Measurements from ENCODE around the gene DCDC2.

Gene DCDC2

GRCh38 chr6:24334285-24334684 lies 23.6 kb downstream of the DCDC2 start:
- no peak for TF ChIP-seq CTCF (conservative IDR thresholded peaks at IDR 0.05; ENCODE audit: control insufficient read depth, insufficient read depth, low read depth, low read length)
- H3K4me3 ChIP-seq (ENCODE audit: control insufficient read depth, low read depth, low read length), result no peak overlapping the region
- no peak for DNase-seq (ENCODE audit: low read depth)

- no peak overlapping the region for H3K4me3 ChIP-seq (ENCODE audit: control insufficient read depth, low read depth, low read length)
- TF ChIP-seq CTCF (conservative IDR thresholded peaks at IDR 0.05; ENCODE audit: control insufficient read depth, insufficient read depth, low read depth, low read length), result no peak
- DNase-seq (ENCODE audit: low read depth), result no peak
Observed at GRCh38 chr6:24332317-24332716, 25.5 kb downstream of the DCDC2 start.

GRCh38 chr6:24330137-24330732 lies 27.6 kb downstream of the DCDC2 start:
- no peak for TF ChIP-seq CTCF (conservative IDR thresholded peaks at IDR 0.05; ENCODE audit: control insufficient read depth, insufficient read depth, low read depth, low read length)
- no peak for DNase-seq (ENCODE audit: low read depth)
- no peak overlapping the region for H3K4me3 ChIP-seq (ENCODE audit: control insufficient read depth, low read depth, low read length)

GRCh38 chr6:24329451-24329850 lies 28.4 kb downstream of the DCDC2 start:
- no peak for TF ChIP-seq CTCF (conservative IDR thresholded peaks at IDR 0.05; ENCODE audit: control insufficient read depth, insufficient read depth, low read depth, low read length)
- H3K4me3 ChIP-seq (ENCODE audit: control insufficient read depth, low read depth, low read length), result no peak overlapping the region

GRCh38 chr6:24329022-24329421 lies 28.8 kb downstream of the DCDC2 start:
- no peak overlapping the region for H3K4me3 ChIP-seq (ENCODE audit: control insufficient read depth, low read depth, low read length)
- DNase-seq (ENCODE audit: low read depth), result no peak
- TF ChIP-seq CTCF (conservative IDR thresholded peaks at IDR 0.05; ENCODE audit: control insufficient read depth, insufficient read depth, low read depth, low read length), result no peak

More at GRCh38 chr6:24329451-24329850, 28.4 kb downstream of the DCDC2 start:
- DNase-seq (ENCODE audit: low read depth), result no peak

- no peak for TF ChIP-seq CTCF (conservative IDR thresholded peaks at IDR 0.05; ENCODE audit: control insufficient read depth, insufficient read depth, low read depth, low read length)
- H3K4me3 ChIP-seq (ENCODE audit: control insufficient read depth, low read depth, low read length), result no peak overlapping the region
- DNase-seq (ENCODE audit: low read depth), result no peak
Observed at GRCh38 chr6:24327756-24328155, 30.1 kb downstream of the DCDC2 start.

GRCh38 chr6:24325978-24326377 lies 31.9 kb downstream of the DCDC2 start:
- no peak overlapping the region for H3K4me3 ChIP-seq (ENCODE audit: control insufficient read depth, low read depth, low read length)
- no peak for TF ChIP-seq CTCF (conservative IDR thresholded peaks at IDR 0.05; ENCODE audit: control insufficient read depth, insufficient read depth, low read depth, low read length)
- DNase-seq (ENCODE audit: low read depth), result no peak
